Measurements from ENCODE around the gene TRIM14.

The TRIM14 gene

GRCh38 chr9:98118640-98119601 lies at the start of gene TRIM14:
TRIM14 (minus strand) TSS chr9:98119222; CDS start chr9:98119188, 34 bp downstream.
- peak in 2 of 3 experiments; percentile 29 to 31 for DNase-seq (ENCODE audit: low read depth in 3 of 3)

- DNase-seq (ENCODE audit: low read depth in 3 of 3) = no peak
Measured at GRCh38 chr9:98168153-98168780, 49.2 kb upstream of the TRIM14 start.

GRCh38 chr9:98164912-98165311 lies 45.9 kb upstream of the TRIM14 start:
- no peak for DNase-seq (ENCODE audit: low read depth in 3 of 3)

GRCh38 chr9:98162613-98163012 lies 43.6 kb upstream of the TRIM14 start:
- no peak for DNase-seq (ENCODE audit: low read depth in 3 of 3)

GRCh38 chr9:98161851-98162250 lies 42.8 kb upstream of the TRIM14 start:
- DNase-seq (ENCODE audit: low read depth in 3 of 3) = no peak

- DNase-seq (ENCODE audit: low read depth in 3 of 3) = no peak
Measured at GRCh38 chr9:98159790-98160189, 40.8 kb upstream of the TRIM14 start.

GRCh38 chr9:98159301-98159700 lies 40.3 kb upstream of the TRIM14 start:
- no peak for DNase-seq (ENCODE audit: low read depth in 3 of 3)

- no peak for DNase-seq (ENCODE audit: low read depth in 3 of 3)
Measured at GRCh38 chr9:98158071-98158831, 39.2 kb upstream of the TRIM14 start.

GRCh38 chr9:98157372-98157771 lies 38.4 kb upstream of the TRIM14 start:
- no peak for DNase-seq (ENCODE audit: low read depth in 3 of 3)

GRCh38 chr9:98154678-98155077 lies 35.7 kb upstream of the TRIM14 start:
- DNase-seq (ENCODE audit: low read depth in 3 of 3) = no peak

GRCh38 chr9:98152526-98152925 lies 33.5 kb upstream of the TRIM14 start:
- DNase-seq (ENCODE audit: low read depth in 3 of 3) = no peak

GRCh38 chr9:98150721-98151120 lies 31.7 kb upstream of the TRIM14 start:
- DNase-seq (ENCODE audit: low read depth in 3 of 3) = no peak

- DNase-seq (ENCODE audit: low read depth in 3 of 3) = no peak
Measured at GRCh38 chr9:98150164-98150563, 31.1 kb upstream of the TRIM14 start.

- DNase-seq (ENCODE audit: low read depth in 3 of 3) = no peak
Measured at GRCh38 chr9:98149422-98149821, 30.4 kb upstream of the TRIM14 start.

GRCh38 chr9:98148486-98148885 lies 29.5 kb upstream of the TRIM14 start:
- no peak for DNase-seq (ENCODE audit: low read depth in 3 of 3)

GRCh38 chr9:98147582-98147981 lies 28.6 kb upstream of the TRIM14 start:
- DNase-seq (ENCODE audit: low read depth in 3 of 3) = no peak

GRCh38 chr9:98146101-98146991 lies 27.3 kb upstream of the TRIM14 start:
- DNase-seq (ENCODE audit: low read depth in 3 of 3) = no peak

- DNase-seq (ENCODE audit: low read depth in 3 of 3) = no peak
Measured at GRCh38 chr9:98144631-98145030, 25.6 kb upstream of the TRIM14 start.

- no peak for DNase-seq (ENCODE audit: low read depth in 3 of 3)
Measured at GRCh38 chr9:98144076-98144475, 25.1 kb upstream of the TRIM14 start.

GRCh38 chr9:98142925-98143481 lies 24.0 kb upstream of the TRIM14 start:
- DNase-seq (ENCODE audit: low read depth in 3 of 3) = no peak

Data from stimulated activated CD4-positive, alpha-beta T cell treated with anti-CD3 and anti-CD28 coated beads, TNF-alpha, amount 100 ng/mL, for 4 hours (primary cell).